Karpas-422 (cell line): Measurements from ENCODE around the gene HDHD5. TPM values are rescaled to one million over a fixed set of nuclear protein-coding genes. Genes with fewer than 3 reads are reported as not detected.

Experiments
- DNase-seq: peaks from one replicate; pipeline ENCODE4 v3.0.0-alpha.2; 2015
- H2AFZ ChIP-seq: fragments of 200-600 bp; sonication (generic); 2 replicates; pipeline ENCODE4 v1.6.1; 2014; ENCODE audit warnings: antibody characterized with exemption, low read length, mixed read lengths
- H3K27ac ChIP-seq: fragments of 200-600 bp; sonication (generic); 2 replicates; pipeline ENCODE4 v1.5.1; 2014; ENCODE audit warnings: mild to moderate bottlenecking, low read length, moderate library complexity
- H3K27me3 ChIP-seq: fragments of 200-600 bp; sonication (generic); 2 replicates; pipeline ENCODE4 v1.6.1; 2014; ENCODE audit warnings: low read length, mixed read lengths
- H3K36me3 ChIP-seq: fragments of 200-600 bp; sonication (generic); 2 replicates; pipeline ENCODE4 v1.6.1; 2014; ENCODE audit warnings: low read length, mixed read lengths; ENCODE audit not compliant: insufficient read depth
- H3K4me1 ChIP-seq: fragments of 200-600 bp; sonication (generic); 2 replicates; pipeline ENCODE4 v1.6.1; 2014; ENCODE audit warnings: mild to moderate bottlenecking, low read length, mixed read lengths
- H3K4me2 ChIP-seq: fragments of 200-600 bp; sonication (generic); 2 replicates; pipeline ENCODE4 v1.6.1; 2014; ENCODE audit warnings: low read length, low read depth, mild to moderate bottlenecking; ENCODE audit not compliant: poor library complexity, severe bottlenecking
- H3K4me3 ChIP-seq: fragments of 200-600 bp; sonication (generic); 2 replicates; pipeline ENCODE4 v1.5.1; 2014; ENCODE audit warnings: mild to moderate bottlenecking, antibody characterized with exemption, low read length, mixed read lengths
- H3K79me2 ChIP-seq: fragments of 200-600 bp; sonication (generic); 2 replicates; pipeline ENCODE4 v1.6.1; 2014; ENCODE audit warnings: mild to moderate bottlenecking, low read length, mixed read lengths
- H3K9ac ChIP-seq: fragments of 200-600 bp; sonication (generic); 2 replicates; pipeline ENCODE4 v1.6.0; 2014; ENCODE audit warnings: low read length
- H3K9me2 ChIP-seq: fragments of 200-600 bp; sonication (generic), shearing (Covaris generic); replicated peaks from 2 replicates; pipeline ENCODE4 v1.6.0; 2014; ENCODE audit warnings: mild to moderate bottlenecking, low read length, moderate library complexity; ENCODE audit not compliant: insufficient read depth
- H3K9me3 ChIP-seq: fragments of 300-700, 200-600 bp; sonication (generic); 2 replicates; pipeline ENCODE4 v1.6.1; 2014; ENCODE audit warnings: low read length, mixed read lengths
- H4K20me1 ChIP-seq: fragments of 200-600 bp; sonication (generic); 2 replicates; pipeline ENCODE4 v1.6.1; 2014; ENCODE audit warnings: mild to moderate bottlenecking, antibody characterized with exemption, low read length, low read depth; ENCODE audit not compliant: insufficient read depth
- total RNA-seq: library from RNA; depleted of rRNA; stranded (reverse); fragments of >200 nt; shearing (Covaris generic); gene quantifications from 2 replicates; pipeline ENCODE4 v1.2.3, GENCODE V29; 2014; ENCODE audit warnings: low replicate concordance

The HDHD5 gene
- total RNA-seq, 1 experiment from 2014 or later, result 29.8 TPM

DNA sequence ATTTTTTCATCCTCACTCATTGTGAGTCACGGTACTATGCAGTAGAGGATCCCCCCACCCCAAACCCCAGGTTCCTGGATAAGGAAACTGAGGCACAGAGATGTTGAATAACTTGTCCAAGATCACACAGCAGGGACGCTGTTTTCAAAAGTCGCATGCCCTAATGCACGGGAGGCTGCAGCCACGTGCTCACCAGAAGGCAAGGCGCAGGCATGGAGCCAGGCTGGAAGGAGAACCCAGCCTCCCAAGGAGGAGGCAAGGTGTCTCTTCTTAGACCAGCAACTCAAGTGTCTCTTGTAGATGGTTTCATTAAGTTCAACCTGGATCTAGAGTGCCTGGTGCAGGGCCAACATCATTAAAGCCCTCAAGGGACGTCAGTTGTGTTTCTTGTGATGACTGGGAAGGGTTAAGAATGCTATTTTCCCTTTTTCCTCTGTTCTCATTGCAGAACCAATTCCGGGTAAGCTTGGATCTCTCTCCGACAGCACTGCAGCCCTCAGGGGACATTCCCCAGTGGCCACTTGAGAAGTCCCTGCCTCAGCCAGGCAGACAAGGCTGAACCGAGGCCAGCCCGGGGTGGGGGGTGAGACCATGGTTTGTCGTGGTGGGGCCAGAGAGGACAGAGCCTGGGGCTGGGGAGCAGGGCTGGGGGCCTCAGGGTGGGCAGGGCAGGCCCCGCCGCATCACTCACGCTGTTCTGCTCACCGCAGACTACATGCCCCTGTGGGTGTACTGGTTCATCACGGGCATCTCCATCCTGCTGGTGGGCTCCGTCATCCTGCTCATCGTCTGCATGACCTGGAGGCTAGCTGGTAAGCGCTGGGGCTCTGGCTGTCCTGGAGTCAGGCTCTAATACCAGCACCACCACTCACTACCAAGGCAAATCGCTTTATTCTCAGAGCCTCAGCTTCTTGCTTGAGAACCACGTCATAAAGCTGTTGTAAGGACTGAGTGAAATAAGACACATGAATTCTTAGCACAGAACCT, 53.6 kb downstream of the HDHD5 start:
- Histone ChIP-seq H3K9me3 (no peaks in the 10 kb centered on the region), H2AFZ (no peak overlapping the region), H4K20me1 (no peaks in the 10 kb centered on the region), H3K4me3 (no peak overlapping the region), H3K4me1 (peaks cover 7% of the 10 kb centered on the region), H3K4me2 (no peak overlapping the region), H3K79me2 (no peaks in the 10 kb centered on the region), H3K9ac (no peak overlapping the region), H3K36me3 (no peaks in the 10 kb centered on the region), H3K27ac (no peak overlapping the region), H3K9me2 (no peaks in the 10 kb centered on the region), H3K27me3 (no peaks in the 10 kb centered on the region)
- no peak for DNase-seq

DNA sequence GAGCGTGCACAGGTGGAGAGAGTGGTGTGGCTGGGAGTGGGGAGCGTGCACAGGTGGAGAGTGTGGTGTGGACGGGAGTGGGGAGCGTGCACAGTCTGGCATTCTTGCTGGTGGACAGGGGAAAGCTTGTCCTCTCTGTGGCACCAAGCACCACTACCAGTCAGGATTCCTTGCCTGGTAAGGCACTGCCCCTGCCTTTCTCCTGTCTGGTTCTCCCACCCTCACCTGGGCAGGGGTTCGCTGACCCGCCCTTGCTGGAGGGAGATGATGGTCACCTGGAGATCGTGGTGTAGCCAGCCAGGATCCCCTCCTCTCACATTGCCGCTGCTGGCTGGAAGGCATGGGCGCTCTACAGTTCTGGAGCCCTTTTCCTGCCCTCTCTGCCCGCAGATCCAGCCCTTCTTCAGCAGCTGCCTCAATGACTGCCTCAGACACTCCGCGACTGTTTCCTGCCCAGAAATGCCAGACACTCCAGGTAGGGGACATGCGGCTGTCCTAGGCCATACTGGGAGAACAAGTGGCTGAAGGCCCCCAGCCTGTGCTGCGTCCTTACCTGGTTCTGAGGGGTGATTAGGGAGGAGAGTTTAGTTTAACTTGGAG, 54.6 kb downstream of the HDHD5 start:
- Histone ChIP-seq H3K9ac (no peak overlapping the region), H3K27ac (no peak overlapping the region), H3K4me3 (no peak overlapping the region), H3K79me2 (no peaks in the 10 kb centered on the region), H3K9me3 (no peaks in the 10 kb centered on the region), H3K27me3 (no peaks in the 10 kb centered on the region), H4K20me1 (no peaks in the 10 kb centered on the region), H3K4me2 (no peak overlapping the region), H3K36me3 (no peaks in the 10 kb centered on the region), H3K9me2 (no peaks in the 10 kb centered on the region), H3K4me1 (peaks cover 7% of the 10 kb centered on the region), H2AFZ (no peak overlapping the region)
- no peak for DNase-seq

- peaks cover 7% of the 10 kb centered on the region for H3K4me1 ChIP-seq
- H3K9ac ChIP-seq, result no peak overlapping the region
- no peak for DNase-seq
- H3K9me2 ChIP-seq, result no peaks in the 10 kb centered on the region
- no peak overlapping the region for H3K27ac ChIP-seq
- no peaks in the 10 kb centered on the region for H3K79me2 ChIP-seq
- no peaks in the 10 kb centered on the region for H3K36me3 ChIP-seq
- no peak overlapping the region for H3K4me2 ChIP-seq
- H3K9me3 ChIP-seq, result no peaks in the 10 kb centered on the region
- no peaks in the 10 kb centered on the region for H3K27me3 ChIP-seq
- H4K20me1 ChIP-seq, result no peaks in the 10 kb centered on the region
- no peak overlapping the region for H2AFZ ChIP-seq
- no peak overlapping the region for H3K4me3 ChIP-seq
Measured at GRCh38 chr22:17103351-17103750, 55.7 kb downstream of the HDHD5 start.

- no peak overlapping the region for H3K4me3 ChIP-seq
- H3K4me1 ChIP-seq, result peaks cover 9% of the 10 kb centered on the region
Measured at GRCh38 chr22:17102297-17102667, 56.8 kb downstream of the HDHD5 start.

GRCh38 chr22:17101475-17102296, 57.4 kb downstream of the HDHD5 start:
- DNase-seq, result no peak
- H3K9ac ChIP-seq, result no peak overlapping the region
- no peaks in the 10 kb centered on the region for H3K79me2 ChIP-seq
- H3K9me2 ChIP-seq, result no peaks in the 10 kb centered on the region
- H3K9me3 ChIP-seq, result no peaks in the 10 kb centered on the region
- H3K27me3 ChIP-seq, result no peaks in the 10 kb centered on the region
- no peak overlapping the region for H2AFZ ChIP-seq
- no peak overlapping the region for H3K27ac ChIP-seq
- H3K4me2 ChIP-seq, result no peak overlapping the region
- H3K36me3 ChIP-seq, result no peaks in the 10 kb centered on the region
- H3K4me1 ChIP-seq, result peaks cover 15% of the 10 kb centered on the region
- no peak overlapping the region for H3K4me3 ChIP-seq
- no peaks in the 10 kb centered on the region for H4K20me1 ChIP-seq

More at GRCh38 chr22:17102297-17102667, 56.8 kb downstream of the HDHD5 start:
- H3K79me2 ChIP-seq, result no peaks in the 10 kb centered on the region
- H3K9me2 ChIP-seq, result no peaks in the 10 kb centered on the region
- H3K9me3 ChIP-seq, result no peaks in the 10 kb centered on the region
- H4K20me1 ChIP-seq, result no peaks in the 10 kb centered on the region
- H3K27ac ChIP-seq, result no peak overlapping the region
- no peak for DNase-seq
- no peak overlapping the region for H3K4me2 ChIP-seq
- H3K9ac ChIP-seq, result no peak overlapping the region
- no peaks in the 10 kb centered on the region for H3K27me3 ChIP-seq
- H3K36me3 ChIP-seq, result no peaks in the 10 kb centered on the region
- no peak overlapping the region for H2AFZ ChIP-seq

- Histone ChIP-seq H3K27ac (no peak overlapping the region), H3K27me3 (no peaks in the 10 kb centered on the region), H3K9me3 (no peaks in the 10 kb centered on the region), H3K4me2 (no peak overlapping the region), H3K9ac (no peak overlapping the region), H3K79me2 (peaks cover 8% of the 10 kb centered on the region; the same call in 1 of the 2 replicates), H3K4me3 (no peak overlapping the region), H3K4me1 (peaks cover 15% of the 10 kb centered on the region), H2AFZ (no peak overlapping the region), H3K36me3 (no peaks in the 10 kb centered on the region), H4K20me1 (no peaks in the 10 kb centered on the region), H3K9me2 (no peaks in the 10 kb centered on the region)
- DNase-seq, result no peak
Measured at GRCh38 chr22:17100621-17101020, 58.5 kb downstream of the HDHD5 start.

DNA sequence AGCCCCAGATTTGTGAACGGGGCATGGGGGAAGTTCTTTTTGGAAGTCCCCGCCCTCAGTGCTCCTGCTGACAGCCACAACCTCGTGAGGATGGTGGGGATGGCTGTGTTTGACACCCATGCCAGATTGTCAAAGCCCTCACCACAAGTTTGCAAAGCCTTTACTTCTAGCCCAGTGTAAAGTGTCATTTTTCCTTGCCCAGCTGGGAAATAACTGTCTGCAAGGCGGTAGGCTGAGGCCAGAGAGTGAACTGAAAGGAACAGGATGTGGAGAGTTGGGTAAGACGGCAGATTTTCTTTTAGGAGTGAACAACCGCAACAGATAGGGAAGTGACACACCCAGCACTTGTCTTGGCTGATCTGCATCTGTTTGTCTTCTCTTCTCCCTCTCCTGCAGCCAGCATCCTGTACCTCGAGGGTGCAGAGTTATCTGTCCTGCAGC, 60.7 kb downstream of the HDHD5 start:
- Histone ChIP-seq H2AFZ (no peak overlapping the region), H3K9me3 (no peaks in the 10 kb centered on the region), H3K79me2 (peaks cover 21% of the 10 kb centered on the region), H3K27ac (no peak overlapping the region), H3K36me3 (no peaks in the 10 kb centered on the region), H3K27me3 (no peaks in the 10 kb centered on the region), H3K4me1 (peaks cover 8% of the 10 kb centered on the region), H3K9me2 (0 out of 2 replicates have a peak, but pooled peaks cover 3% of the 10 kb centered on the region), H4K20me1 (no peaks in the 10 kb centered on the region), H3K9ac (no peak overlapping the region), H3K4me2 (no peak overlapping the region), H3K4me3 (no peak overlapping the region)
- DNase-seq, result no peak

- no peak overlapping the region for H3K4me3 ChIP-seq
- H2AFZ ChIP-seq, result no peak overlapping the region
- H3K4me2 ChIP-seq, result no peak overlapping the region
- 0 out of 2 replicates have a peak, but pooled peaks cover 4% of the 10 kb centered on the region for H4K20me1 ChIP-seq
- no peaks in the 10 kb centered on the region for H3K27me3 ChIP-seq
- no peak overlapping the region for H3K9ac ChIP-seq
- peaks cover 8% of the 10 kb centered on the region for H3K4me1 ChIP-seq
- no peak overlapping the region for H3K27ac ChIP-seq
- no peaks in the 10 kb centered on the region for H3K36me3 ChIP-seq
- DNase-seq, result no peak
- H3K9me2 ChIP-seq, result 0 out of 2 replicates have a peak, but pooled peaks cover 3% of the 10 kb centered on the region
- H3K79me2 ChIP-seq, result peaks cover 26% of the 10 kb centered on the region
- no peaks in the 10 kb centered on the region for H3K9me3 ChIP-seq
Measured at GRCh38 chr22:17097701-17098100, 61.4 kb downstream of the HDHD5 start.
